Omental fat pad (tissue), 4 donors: Measurements from ENCODE around the gene ARNT2. TPM values are rescaled to one million over a fixed set of nuclear protein-coding genes. Genes with fewer than 3 reads are reported as not detected.

Source experiments
- ATAC-seq: fragments of 150-250 bp; one replicate; pipeline ENCODE4 v1.9.1; 2016; ENCODE audit warnings: mild to moderate bottlenecking, moderate library complexity; ENCODE audit not compliant: low FRiP score
- DNase-seq: peaks from one replicate; pipeline ENCODE4 v3.0.0-alpha.2; 2019; ENCODE audit warnings: low spot score
- total RNA-seq, 4 donors: library from RNA; depleted of rRNA; stranded (reverse); fragments of >200 nt; gene quantifications; one replicate each; pipeline ENCODE4 v1.1.0, GENCODE V29; 2016
- TF ChIP-seq, protein P1 (sequence below), 3 donors: fragments of 450-650 bp; IDR thresholded peaks; one replicate each; pipeline ENCODE4 v1.5.1; 2016 to 2017; ENCODE audit warnings: antibody characterized with exemption in 3 of 3, mild to moderate bottlenecking in 3 of 3, moderate library complexity in 2 of 3

The ARNT2 gene
- total RNA-seq, 4 donors from 2014 or later = 3.1 to 7.4 (median 3.4) TPM

- DNase-seq (no peak), ATAC-seq (no peak)
- TF ChIP-seq, protein P1, sequence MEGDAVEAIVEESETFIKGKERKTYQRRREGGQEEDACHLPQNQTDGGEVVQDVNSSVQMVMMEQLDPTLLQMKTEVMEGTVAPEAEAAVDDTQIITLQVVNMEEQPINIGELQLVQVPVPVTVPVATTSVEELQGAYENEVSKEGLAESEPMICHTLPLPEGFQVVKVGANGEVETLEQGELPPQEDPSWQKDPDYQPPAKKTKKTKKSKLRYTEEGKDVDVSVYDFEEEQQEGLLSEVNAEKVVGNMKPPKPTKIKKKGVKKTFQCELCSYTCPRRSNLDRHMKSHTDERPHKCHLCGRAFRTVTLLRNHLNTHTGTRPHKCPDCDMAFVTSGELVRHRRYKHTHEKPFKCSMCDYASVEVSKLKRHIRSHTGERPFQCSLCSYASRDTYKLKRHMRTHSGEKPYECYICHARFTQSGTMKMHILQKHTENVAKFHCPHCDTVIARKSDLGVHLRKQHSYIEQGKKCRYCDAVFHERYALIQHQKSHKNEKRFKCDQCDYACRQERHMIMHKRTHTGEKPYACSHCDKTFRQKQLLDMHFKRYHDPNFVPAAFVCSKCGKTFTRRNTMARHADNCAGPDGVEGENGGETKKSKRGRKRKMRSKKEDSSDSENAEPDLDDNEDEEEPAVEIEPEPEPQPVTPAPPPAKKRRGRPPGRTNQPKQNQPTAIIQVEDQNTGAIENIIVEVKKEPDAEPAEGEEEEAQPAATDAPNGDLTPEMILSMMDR (IDR thresholded peaks at IDR 0.05) = no peak
Observed at GRCh38 chr15:80557441-80558234, 153.5 kb downstream of the ARNT2 start.

- ATAC-seq = no peak
- TF ChIP-seq, protein P1 (IDR thresholded peaks at IDR 0.05) = no peak
- DNase-seq = no peak
Observed at GRCh38 chr15:80558631-80559319, 154.6 kb downstream of the ARNT2 start.

DNA sequence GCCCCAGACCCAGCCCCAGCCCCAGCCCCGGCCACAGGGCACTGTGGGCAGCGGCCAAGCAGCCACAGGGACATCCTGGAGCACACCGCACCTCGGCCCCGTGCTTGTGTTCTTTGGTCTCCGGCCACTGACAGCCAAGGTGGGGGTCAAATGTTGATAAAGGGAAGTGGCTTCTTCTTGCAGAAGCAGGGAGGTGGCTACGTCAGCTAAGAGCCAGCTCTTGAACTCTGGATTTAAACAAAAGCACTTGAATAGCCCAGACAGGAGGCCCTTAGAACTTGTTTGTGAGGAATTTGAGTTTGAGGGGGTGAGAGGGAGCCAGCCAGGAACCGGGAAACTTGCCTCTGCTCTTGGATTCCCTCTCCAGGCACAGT is 155.1 kb downstream of the ARNT2 start:
- ATAC-seq (no peak), DNase-seq (no peak)
- TF ChIP-seq, protein P1 (IDR thresholded peaks at IDR 0.05) = no peak

GRCh38 chr15:80559761-80560160 is 155.6 kb downstream of the ARNT2 start:
- no peak for DNase-seq

DNA sequence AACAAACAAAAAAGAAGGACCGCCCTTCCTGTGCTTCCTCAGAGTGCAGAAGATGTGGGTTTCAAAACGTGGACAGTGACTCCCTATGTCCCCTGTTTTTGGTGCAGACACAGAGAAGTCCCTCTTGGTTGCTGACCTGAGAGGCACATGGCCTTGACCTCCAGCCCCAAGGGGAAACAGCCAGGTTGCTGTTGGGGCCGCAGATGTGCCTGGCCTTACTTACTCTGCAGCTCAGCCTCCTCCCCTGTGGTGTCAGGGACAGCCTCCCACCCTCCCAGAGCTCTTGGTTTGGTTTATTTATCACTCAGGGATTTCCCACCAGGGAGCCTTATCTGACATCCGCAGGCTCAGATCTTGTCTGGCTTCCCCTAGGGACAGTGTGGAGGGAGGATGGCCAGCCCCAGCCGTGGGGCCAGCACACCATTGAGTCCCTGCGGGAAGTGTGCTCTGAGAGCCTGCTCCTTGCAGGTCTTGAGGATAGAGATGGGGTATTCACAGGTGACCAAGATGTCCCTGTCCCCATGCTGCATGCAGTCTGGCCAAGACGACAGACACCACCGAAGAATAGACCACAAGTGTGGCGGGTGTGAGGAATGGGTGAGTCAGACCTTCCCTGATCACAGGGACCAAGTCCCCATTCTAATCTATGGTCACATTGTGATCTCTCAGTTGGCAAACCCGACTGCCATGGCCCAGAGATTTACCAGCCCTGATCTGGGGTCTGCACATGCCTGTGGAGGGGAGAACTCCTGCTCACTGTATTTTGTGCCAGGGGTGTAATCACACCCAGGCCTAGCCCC is 156.6 kb downstream of the ARNT2 start:
- DNase-seq = no peak
- ATAC-seq = no peak
- TF ChIP-seq, protein P1 (IDR thresholded peaks at IDR 0.05) = no peak

More at GRCh38 chr15:80559761-80560160, 155.6 kb downstream of the ARNT2 start:
- no peak for ATAC-seq
- TF ChIP-seq, protein P1 (IDR thresholded peaks at IDR 0.05) = no peak

GRCh38 chr15:80561500-80561899 is 157.3 kb downstream of the ARNT2 start:
- ATAC-seq = peak; percentile 58
- DNase-seq = no peak
- TF ChIP-seq, protein P1 (IDR thresholded peaks at IDR 0.05) = no peak
